Astrocyte of the spinal cord (primary cell): Measurements from ENCODE around the gene MSGN1.

Source experiments
- DNase-seq: peaks from one replicate; pipeline ENCODE4 v3.0.0; 2011; ENCODE audit warnings: low read depth, low spot score
- H3K4me3 ChIP-seq: 2 replicates; pipeline ENCODE4 v1.5.1; 2011; ENCODE audit warnings: low read depth, mild to moderate bottlenecking, low read length, moderate library complexity
- in situ Hi-C: cut with HindIII; loops from 2 replicates; pipeline ENCODE4 v1.10.0; 2017; ENCODE audit warnings: low sequenced_read_pairs
- TF ChIP-seq, protein P1 (sequence below): IDR thresholded peaks from 2 replicates; pipeline ENCODE4 v1.5.1; 2012; ENCODE audit warnings: low read depth, mild to moderate bottlenecking, low read length, inconsistent platforms

The MSGN1 gene

DNA sequence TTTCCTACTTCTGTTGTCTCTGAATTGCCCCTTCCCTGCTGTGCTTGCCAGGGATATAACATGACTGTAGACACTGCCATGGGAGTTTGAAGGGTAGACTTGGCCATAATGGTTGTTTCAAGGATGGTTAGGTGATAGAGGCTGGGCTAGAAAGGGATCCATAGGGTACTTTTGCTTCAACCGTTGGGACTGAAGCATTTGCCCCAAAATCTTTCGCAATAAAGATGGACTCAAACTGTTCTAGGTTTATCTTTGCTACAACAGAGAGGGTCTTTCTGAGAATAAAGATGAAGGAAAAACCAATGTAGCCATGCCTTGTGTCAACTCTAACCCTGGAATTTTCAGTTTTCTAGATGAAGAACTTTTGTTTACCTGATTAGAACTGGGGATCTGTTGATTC, 27.2 kb downstream of the MSGN1 start:
- no peak overlapping the region for H3K4me3 ChIP-seq
- TF ChIP-seq, protein P1, sequence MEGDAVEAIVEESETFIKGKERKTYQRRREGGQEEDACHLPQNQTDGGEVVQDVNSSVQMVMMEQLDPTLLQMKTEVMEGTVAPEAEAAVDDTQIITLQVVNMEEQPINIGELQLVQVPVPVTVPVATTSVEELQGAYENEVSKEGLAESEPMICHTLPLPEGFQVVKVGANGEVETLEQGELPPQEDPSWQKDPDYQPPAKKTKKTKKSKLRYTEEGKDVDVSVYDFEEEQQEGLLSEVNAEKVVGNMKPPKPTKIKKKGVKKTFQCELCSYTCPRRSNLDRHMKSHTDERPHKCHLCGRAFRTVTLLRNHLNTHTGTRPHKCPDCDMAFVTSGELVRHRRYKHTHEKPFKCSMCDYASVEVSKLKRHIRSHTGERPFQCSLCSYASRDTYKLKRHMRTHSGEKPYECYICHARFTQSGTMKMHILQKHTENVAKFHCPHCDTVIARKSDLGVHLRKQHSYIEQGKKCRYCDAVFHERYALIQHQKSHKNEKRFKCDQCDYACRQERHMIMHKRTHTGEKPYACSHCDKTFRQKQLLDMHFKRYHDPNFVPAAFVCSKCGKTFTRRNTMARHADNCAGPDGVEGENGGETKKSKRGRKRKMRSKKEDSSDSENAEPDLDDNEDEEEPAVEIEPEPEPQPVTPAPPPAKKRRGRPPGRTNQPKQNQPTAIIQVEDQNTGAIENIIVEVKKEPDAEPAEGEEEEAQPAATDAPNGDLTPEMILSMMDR: no peak
- DNase-seq: no peak
- in situ Hi-C loops: no loop called here

DNA sequence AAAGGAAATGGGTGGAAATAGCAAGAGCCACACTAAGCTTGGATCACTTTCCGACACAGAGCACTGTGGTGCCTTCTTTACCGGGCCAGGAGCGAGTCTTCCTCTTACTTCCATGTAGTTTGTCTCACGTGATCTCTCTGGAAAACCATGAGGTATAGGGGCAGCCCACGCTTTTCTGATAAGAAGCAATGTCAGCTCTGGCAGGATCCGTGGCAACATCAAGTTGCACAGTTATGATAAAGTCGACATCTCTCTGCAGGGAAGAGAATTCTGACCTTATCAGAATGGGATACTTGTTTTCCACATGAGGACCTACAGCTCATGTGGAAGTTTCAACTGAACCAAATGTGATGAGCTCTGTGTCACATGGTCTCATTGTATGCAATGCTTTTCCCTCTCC, 29.5 kb downstream of the MSGN1 start:
- in situ Hi-C loops: no loop called here
- TF ChIP-seq, protein P1: no peak
- H3K4me3 ChIP-seq: no peak overlapping the region
- no peak for DNase-seq

DNA sequence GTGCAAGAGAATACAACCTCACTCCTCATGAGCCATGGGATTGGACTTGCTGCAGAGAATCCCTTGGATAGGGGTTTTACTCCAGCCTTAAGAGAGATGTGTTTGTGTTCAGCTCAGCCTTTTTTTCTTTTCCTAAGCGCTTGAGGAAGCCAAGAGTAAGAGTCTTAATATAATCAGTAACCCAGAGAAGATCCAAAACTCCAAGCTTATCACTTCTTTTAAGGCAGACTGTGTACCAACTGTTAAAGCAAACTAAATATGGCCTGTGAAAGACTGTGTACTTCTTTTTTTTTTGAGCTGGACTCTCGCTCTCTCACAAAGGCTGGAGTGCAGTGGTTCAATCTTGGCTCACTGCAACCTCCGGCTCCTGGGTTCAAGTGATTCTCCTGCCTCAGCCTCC, 30.4 kb downstream of the MSGN1 start:
- in situ Hi-C loops: no loop called here
- no peak for DNase-seq
- no peak overlapping the region for H3K4me3 ChIP-seq
- TF ChIP-seq, protein P1: no peak

DNA sequence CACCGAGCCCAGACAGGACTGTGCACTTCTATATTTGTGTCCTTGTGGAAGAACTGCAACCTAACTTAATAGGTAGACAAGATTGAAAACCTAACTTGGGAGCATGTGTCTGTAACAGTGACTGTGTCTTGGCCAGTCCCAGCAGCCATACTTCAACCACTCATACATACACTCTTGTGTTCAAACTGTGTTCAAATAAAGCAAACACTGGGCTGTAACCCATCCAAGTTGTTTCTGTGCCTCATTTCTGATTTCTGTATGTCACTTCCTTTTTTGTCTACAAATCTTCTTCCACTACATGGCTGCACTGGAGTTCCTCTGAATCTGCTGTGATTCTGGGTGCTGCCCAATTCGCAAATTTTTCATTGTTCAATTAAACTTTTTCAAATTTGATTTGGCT, 31.0 kb downstream of the MSGN1 start:
- TF ChIP-seq, protein P1: no peak
- DNase-seq: no peak
- in situ Hi-C loops: no loop called here
- no peak overlapping the region for H3K4me3 ChIP-seq

DNA sequence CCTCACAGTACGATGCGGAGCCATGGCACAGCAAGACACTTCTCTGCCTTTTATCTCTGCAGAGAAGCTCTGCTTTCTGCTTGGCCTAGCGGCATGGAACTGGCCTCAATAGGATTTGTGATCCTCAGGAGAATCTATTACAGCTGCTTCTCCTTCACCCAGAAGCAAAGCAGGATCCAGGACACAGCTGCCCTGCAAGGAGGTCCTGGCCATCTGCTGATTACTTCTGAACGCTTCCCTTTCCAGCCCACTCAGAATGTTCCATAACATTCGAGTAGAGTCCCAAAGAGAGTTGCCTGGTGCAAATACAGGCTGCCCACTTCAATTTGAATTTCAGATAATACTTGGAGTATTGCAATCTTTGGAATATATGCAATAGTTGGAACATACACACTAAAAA, 33.0 kb downstream of the MSGN1 start:
- in situ Hi-C loops: no loop called here
- no peak overlapping the region for H3K4me3 ChIP-seq
- TF ChIP-seq, protein P1: no peak
- DNase-seq: no peak

DNA sequence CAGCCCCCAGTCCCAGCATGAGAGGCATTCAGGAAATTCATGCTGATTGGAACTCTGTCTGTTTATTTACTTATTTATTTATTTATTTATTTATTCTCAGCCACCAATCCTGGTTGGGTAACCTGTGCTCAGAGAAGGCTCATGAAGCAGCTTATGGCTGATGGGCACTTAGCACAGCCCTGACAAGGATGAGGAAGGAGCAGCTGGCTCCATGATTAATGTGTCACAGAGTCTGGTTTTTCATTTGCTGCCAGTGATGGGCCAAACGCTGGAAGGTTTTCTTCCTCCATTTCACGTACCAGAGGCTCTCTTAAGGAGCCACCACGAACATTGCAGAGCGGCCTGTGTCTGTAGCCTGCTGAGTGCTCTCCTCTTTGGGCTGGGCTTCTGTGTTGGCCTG, 33.9 kb downstream of the MSGN1 start:
- in situ Hi-C loops: no loop called here
- TF ChIP-seq, protein P1: no peak
- H3K4me3 ChIP-seq: no peak overlapping the region
- DNase-seq: no peak
